ENCODE results near the gene KRT85.

DNA sequence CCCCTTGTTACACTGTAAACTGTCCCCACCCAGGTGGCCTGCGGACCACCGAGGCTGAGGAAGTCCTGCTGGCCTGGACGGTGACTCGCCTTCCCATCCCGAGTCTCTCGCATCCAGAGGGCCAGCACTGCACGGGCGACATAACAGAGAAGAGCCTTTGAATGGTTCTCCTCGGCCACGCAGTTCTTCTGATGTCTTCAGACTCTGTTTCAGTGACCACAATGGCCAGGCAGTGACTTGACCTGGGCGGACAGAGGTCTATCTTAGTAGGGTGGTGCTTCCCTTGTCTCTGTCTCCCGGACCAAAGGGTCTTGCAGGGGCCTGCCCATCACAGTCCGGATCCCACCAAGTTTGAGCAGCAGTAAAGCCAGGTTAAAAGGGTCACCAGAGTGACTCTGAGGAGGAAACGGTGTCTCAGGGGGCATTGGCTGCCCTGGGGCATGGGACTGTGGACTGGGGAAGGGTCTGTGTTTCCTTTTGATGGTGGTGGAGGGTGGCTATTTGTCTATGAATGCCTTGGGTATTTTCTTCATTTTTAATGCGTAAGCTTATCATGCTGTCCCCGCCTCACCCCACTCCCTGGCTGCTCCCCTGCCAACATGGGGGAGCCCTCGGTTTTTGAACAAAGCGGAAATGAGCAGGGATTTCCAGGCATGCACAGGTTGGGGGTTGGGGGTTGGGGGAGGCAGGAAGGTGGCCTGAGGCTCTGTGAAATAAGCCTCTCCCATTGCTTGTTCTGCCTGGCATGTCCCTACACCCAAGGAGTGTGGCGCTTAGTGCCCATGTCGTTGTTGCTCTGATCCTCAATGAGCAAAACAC is 10.3 kb downstream of the KRT85 start:
- TF ChIP-seq CTCF (conservative IDR thresholded peaks at IDR 0.05) (no peak), EZH2 (IDR thresholded peaks at IDR 0.05; ENCODE audit: low read depth) (no peak)

Data from PC-9 (cell line).